Measurements from ENCODE around the gene USH1C. TPM values are rescaled to one million over a fixed set of nuclear protein-coding genes. Genes with fewer than 3 reads are reported as not detected.

Gene USH1C
- total and polyA plus RNA-seq, 2 of the 4 experiments (the other 2 are of a cell fraction) = not detected

DNA sequence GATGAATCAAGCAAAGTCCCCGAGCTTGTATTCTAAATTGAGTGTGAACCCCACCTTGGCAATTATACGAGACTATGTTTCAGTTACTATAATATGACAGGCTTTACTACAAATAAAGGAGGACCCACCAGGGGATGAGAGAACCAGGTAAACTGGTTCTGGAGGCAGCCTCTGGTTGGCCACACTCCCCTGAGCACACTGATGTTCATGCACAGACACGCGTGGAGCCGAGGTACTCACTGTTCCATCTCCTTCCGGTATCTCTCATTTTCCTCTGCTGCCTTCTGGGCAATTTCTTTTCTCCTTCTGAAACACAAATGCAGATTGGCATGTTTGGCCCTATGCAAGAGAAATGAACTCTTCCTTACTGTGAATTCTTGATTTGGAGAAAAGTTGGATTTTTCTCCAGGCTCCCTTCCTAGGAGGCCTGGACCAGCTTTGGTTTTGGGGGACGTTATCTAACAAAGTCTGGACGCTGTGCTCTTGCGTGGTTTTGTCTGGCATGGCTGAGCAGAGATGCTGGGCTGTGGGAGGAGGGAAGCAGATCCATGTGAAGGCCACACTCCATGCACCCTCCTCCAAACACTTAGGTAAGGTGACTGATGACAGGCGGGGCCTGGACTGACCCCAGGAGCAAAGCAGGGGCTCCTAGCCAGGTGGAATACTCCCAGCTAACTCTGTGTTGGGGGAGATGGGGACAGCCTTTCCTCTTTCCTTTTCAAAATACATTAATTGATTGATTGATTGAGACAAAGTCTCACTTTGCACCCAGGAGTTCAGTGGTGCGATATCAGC, 22.9 kb downstream of the USH1C start:
- in situ Hi-C loops (cut with MboI; ENCODE audit: low sequenced_read_pairs) = loop anchor here (25.0 kb wide), 1 partner anchor 584 kb away; no protein-coding TSS in a partner anchor
- POLR2A ChIA-PET (ENCODE audit: unreplicated experiment) = no interaction called here

More for the DNA sequence above, 22.9 kb downstream of the USH1C start:
- Histone ChIP-seq H4K5ac (ENCODE audit: low read depth, low read length) (no peak overlapping the region), H4K91ac (ENCODE audit: insufficient read depth, low read depth, low read length) (no peak overlapping the region), H4K20me1 (ENCODE audit: insufficient read depth, low read length) (no peaks in the 10 kb centered on the region), H3K4me3 (ENCODE audit: insufficient read depth, low read depth, low read length) (no peak overlapping the region), H3K79me1 (ENCODE audit: low read depth in 1 of 2, low read length in 2 of 2) (no peaks in the 10 kb centered on the region), H3K56ac (ENCODE audit: extremely low read depth, insufficient read depth, low read length) (no peak overlapping the region), H3K23ac (ENCODE audit: low read depth, low read length) (no peak overlapping the region), H3K4me1 (ENCODE audit: control insufficient read depth, insufficient read depth, low read length) (no peaks in the 10 kb centered on the region), H4K8ac (ENCODE audit: low read depth in 2 of 2, low read length in 2 of 2) (no peak overlapping the region), H3K36me3 (ENCODE audit: control insufficient read depth, insufficient read depth, low read length) (no peaks in the 10 kb centered on the region), H3K9me1 (ENCODE audit: insufficient read depth, low read length) (no peaks in the 10 kb centered on the region), H3K27me3 (ENCODE audit: control insufficient read depth, insufficient read depth, low read length) (peaks cover 10% of the 10 kb centered on the region), H3K27ac (ENCODE audit: insufficient read depth, low read length) (no peak overlapping the region), H2BK5ac (ENCODE audit: low read depth, low read length, poor library complexity, severe bottlenecking) (no peak overlapping the region), H2BK120ac (ENCODE audit: low read depth, low read length) (no peak overlapping the region), H3K18ac (ENCODE audit: low read depth, low read length) (no peak overlapping the region), H3K14ac (replicated peaks; ENCODE audit: low read depth, low read length) (no peak overlapping the region), H2AK5ac (ENCODE audit: low read depth, low read length) (no peak overlapping the region), H2BK15ac (ENCODE audit: low read depth, low read length) (no peak overlapping the region), H2AK9ac (replicated peaks; ENCODE audit: low read depth, low read length, poor library complexity) (no peak overlapping the region), H3K9ac (ENCODE audit: low read depth, low read length) (no peak overlapping the region), H2BK20ac (ENCODE audit: low read depth, low read length) (no peak overlapping the region), H3K9me3 (ENCODE audit: control insufficient read depth, insufficient read depth, low read length) (no peaks in the 10 kb centered on the region), H2AFZ (replicated peaks; ENCODE audit: low read length, poor library complexity) (no peak overlapping the region), H3K4ac (ENCODE audit: low read depth, low read length) (no peak overlapping the region), H3K4me2 (ENCODE audit: low read depth, low read length) (no peak overlapping the region)
- TF ChIP-seq MXI1 (IDR thresholded peaks at IDR 0.05; ENCODE audit: borderline replicate concordance, low read depth, low read length) (no peak), CHD1 (IDR thresholded peaks at IDR 0.05; ENCODE audit: low read depth, low read length) (no peak), BHLHE40 (IDR thresholded peaks at IDR 0.05; ENCODE audit: low read depth, low read length) (no peak), NFE2L2 (IDR thresholded peaks at IDR 0.05; ENCODE audit: low read depth, low read length) (no peak), RAD21 (IDR thresholded peaks at IDR 0.05; ENCODE audit: low read length) (no peak), FOS (IDR thresholded peaks at IDR 0.05; ENCODE audit: low read depth, low read length) (no peak), RCOR1 (IDR thresholded peaks at IDR 0.05; ENCODE audit: insufficient replicate concordance, low read length) (no peak)
- TF ChIP-seq, protein P1, sequence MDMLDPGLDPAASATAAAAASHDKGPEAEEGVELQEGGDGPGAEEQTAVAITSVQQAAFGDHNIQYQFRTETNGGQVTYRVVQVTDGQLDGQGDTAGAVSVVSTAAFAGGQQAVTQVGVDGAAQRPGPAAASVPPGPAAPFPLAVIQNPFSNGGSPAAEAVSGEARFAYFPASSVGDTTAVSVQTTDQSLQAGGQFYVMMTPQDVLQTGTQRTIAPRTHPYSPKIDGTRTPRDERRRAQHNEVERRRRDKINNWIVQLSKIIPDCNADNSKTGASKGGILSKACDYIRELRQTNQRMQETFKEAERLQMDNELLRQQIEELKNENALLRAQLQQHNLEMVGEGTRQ (IDR thresholded peaks at IDR 0.05; ENCODE audit: low read depth, low read length) = no peak
- intact Hi-C loops (cut with micrococcal nuclease) (no loop called here), dilution Hi-C loops (cut with HindIII; ENCODE audit: low sequenced_read_pairs, unreplicated experiment) (no loop called here)
- BruUV-seq (replicated peaks) = no TSS peak
- CTCF ChIA-PET = no interaction called here
- ATAC-seq (ENCODE audit: low read depth) = no peak
- DNase-seq = no peak
- no CpG with 5 or more reads among the region's 11 CpGs for WGBS, 2 experiments (ENCODE audit: extremely low coverage in 2 of 2, insufficient read length in 1 of 2)

All from IMR-90 (cell line).